ENCODE measurements around the gene TXK. TPM values are rescaled to one million over a fixed set of nuclear protein-coding genes. Genes with fewer than 3 reads are reported as not detected.

The TXK gene
- total and polyA plus RNA-seq, 10 of the 15 experiments (the other 5 are each of a cell fraction or from before 2014, with no cell fraction given) = 0.44 to 2.9 (median 1.4) TPM

- TF ChIP-seq SPI1 (IDR thresholded peaks at IDR 0.05; ENCODE audit: borderline replicate concordance, insufficient read depth, low read depth, low read length) (no peak), ZBTB4 (CRISPR knock-in tag; IDR thresholded peaks at IDR 0.05) (no peak), CEBPZ (IDR thresholded peaks at IDR 0.05; ENCODE audit: low read depth, low read length) (no peak), ATF7 (IDR thresholded peaks at IDR 0.05; ENCODE audit: low read depth) (no peak), ATF3 (IDR thresholded peaks at IDR 0.05; ENCODE audit: borderline replicate concordance, extremely low read depth, low read depth, low read length) (no peak), KDM1A (IDR thresholded peaks at IDR 0.05; ENCODE audit: borderline replicate concordance) (no peak), CHD4 (IDR thresholded peaks at IDR 0.05) (no peak), LARP7 (IDR thresholded peaks at IDR 0.05) (no peak), MEF2B (IDR thresholded peaks at IDR 0.05; ENCODE audit: partially characterized antibody, poor library complexity, severe bottlenecking) (no peak), MYC (IDR thresholded peaks at IDR 0.05; ENCODE audit: insufficient read depth, insufficient read length, insufficient replicate concordance, low read length, severe bottlenecking) (no peak), NR2F1 (conservative IDR thresholded peaks at IDR 0.05) (no peak), RB1 (IDR thresholded peaks at IDR 0.05; ENCODE audit: borderline replicate concordance) (no peak), PRDM15 (CRISPR knock-in tag; IDR thresholded peaks at IDR 0.05) (no peak), E2F4 (IDR thresholded peaks at IDR 0.05; ENCODE audit: low read depth, low read length) (no peak)
Observed at GRCh38 chr4:48041535-48042137, 92.4 kb downstream of the TXK start (continued).

All from GM12878 (cell line).